Stimulated activated CD8-positive, alpha-beta memory T cell treated with anti-CD3 and anti-CD28 coated beads, Interleukin-4, amount 100 ng/mL, for 24 hours (primary cell): ENCODE measurements around the gene LHFPL4.
"Not testable (repeated sequence)": the region's sequence is repeated elsewhere in the genome, so short reads cannot be mapped to it uniquely, and the experiment has no call there.

Experiments used
- DNase-seq: peaks from one replicate; pipeline ENCODE4 v3.0.0-alpha.2; 2020; ENCODE audit warnings: low read depth

Gene LHFPL4

DNA sequence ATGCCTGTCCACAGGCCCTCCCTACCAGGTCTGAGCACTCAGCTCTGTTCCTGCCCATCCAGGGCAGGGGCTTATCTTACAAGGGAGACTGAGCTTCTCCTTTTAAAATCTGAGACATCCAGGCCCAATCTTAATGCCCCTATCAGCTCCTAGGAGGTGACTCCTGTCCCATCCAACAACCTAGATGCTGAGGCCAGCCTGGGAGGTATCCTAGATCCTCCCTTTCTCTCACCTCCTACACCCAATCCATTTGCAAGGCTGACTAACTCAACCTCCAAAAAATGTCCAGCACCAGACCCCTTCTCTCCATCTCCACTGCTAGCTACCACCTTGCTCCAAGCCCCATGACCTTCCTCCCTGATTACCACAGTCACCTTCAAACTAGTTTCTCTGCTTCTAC is 17.4 kb downstream of the LHFPL4 start:
- no peak for DNase-seq

DNA sequence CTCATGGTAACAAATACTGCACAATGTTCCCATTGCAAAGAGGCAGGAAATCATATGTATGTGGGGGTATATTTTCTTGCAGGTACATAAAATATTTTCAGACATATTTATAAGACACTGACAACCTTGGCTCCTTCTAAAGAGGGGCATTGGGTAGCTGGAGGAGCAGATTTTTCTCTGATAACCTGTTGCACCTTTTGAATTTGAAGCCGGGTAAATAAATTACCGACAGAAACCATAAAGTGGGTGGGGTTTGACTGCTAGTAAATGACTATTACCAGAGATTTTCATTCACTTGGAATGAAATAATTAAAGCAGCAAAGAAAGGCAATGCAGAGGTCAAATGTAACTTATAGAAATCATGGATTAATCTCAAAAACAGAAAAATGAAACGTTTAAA is 19.2 kb downstream of the LHFPL4 start:
- DNase-seq: no peak

- no peak for DNase-seq
Observed at GRCh38 chr3:9525078-9525477, 28.5 kb downstream of the LHFPL4 start.

DNA sequence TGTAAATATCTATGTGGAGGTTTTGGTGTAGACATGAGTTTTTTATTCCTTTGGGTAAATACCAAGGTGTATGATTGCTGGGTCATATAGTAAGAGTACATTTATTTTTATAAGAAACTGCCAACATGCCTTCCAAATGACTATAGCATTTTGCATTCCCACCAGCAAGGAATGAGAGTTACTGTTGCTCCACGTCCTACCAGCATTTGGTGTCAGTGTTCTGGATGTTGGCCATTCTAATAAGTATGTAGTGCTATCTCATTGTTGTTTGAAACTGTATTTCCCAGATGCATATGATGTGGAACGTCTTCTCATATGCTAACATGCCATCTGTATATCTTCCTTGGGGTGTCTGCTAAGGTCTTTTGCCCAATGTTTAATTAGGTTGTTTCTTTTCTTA is 38.7 kb downstream of the LHFPL4 start:
- DNase-seq: no peak

GRCh38 chr3:9514306-9514705 is 39.3 kb downstream of the LHFPL4 start:
- DNase-seq: no peak

- no peak for DNase-seq
Observed at GRCh38 chr3:9512456-9513045, 41.1 kb downstream of the LHFPL4 start.

- no peak for DNase-seq
Observed at GRCh38 chr3:9508781-9509180, 44.8 kb downstream of the LHFPL4 start.

- no peak for DNase-seq
Observed at GRCh38 chr3:9507586-9508578, 45.7 kb downstream of the LHFPL4 start.

GRCh38 chr3:9503283-9503682 is 50.3 kb downstream of the LHFPL4 start:
- DNase-seq: peak; percentile 51

GRCh38 chr3:9501226-9501625 is 52.4 kb downstream of the LHFPL4 start:
- no peak for DNase-seq

- DNase-seq: peak; percentile 52
Observed at GRCh38 chr3:9500108-9501050, 53.2 kb downstream of the LHFPL4 start.

DNA sequence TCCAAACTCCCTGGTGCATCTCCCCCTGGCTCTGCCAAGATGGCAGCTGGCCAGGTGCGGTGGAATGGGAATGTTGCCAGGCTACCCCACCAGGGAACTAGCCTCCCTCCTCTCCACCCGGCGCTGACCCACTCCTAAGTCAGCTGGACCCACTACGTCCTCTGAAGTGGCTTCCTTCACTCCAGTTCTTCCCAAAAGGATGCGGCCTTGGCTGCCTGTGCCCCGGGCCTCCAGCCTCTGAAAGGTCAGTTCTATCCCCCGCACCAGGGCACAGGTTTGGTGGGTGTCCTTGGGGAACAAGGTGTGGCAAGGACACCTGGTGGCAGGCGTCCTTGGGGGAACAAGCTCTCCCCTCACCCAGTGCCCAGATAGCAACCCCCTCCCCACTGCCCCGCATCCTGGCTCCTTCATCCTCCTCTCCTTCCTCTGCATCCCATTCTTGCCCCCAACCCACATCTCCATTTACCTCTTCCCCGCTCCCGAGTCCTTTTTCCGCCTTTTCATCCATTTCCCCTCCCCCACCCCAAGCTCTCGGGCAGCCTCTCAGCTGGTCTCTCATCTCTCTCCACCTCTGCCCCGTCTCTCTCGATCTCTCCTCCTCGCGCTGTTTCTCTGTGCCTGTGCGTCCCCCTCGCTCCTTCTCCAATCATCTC is 54.0 kb downstream of the LHFPL4 start:
- DNase-seq: no peak

- no peak for DNase-seq
Observed at GRCh38 chr3:9498781-9499180, 54.8 kb downstream of the LHFPL4 start.

DNA sequence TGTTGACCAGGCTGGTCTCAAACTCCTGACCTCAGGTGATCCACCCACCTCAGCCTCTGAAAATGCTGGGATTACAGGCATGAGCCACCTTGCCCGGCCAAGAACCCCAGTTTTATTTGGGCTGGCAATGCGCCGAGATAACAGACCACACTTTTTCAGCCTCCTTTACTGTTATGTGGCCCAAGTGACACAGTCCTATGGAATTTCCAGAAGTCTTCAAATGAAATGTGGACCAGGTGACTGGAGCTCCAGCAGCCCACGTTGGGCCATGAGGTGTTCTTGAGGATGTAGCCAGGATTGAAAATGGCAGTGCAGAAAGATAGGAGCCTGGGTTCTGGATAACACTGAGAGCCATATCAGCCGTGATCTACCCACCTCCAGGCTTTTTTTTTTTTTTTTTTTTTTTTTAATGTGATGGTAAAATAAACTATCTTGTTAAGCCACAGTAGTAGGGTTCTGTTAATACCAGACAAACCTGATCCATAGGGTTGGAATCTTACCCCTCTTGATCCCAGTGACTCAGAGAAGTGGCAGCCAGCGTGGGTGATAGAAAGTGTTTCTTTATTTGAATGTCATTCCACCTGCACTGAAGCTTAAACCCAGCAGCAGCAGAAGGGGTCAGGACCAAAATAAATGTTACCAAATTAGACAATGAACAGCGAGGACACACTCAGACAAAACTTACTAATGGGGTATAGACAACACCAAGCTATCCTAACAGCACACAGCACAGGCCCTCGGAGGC is 55.6 kb downstream of the LHFPL4 start:
- no peak for DNase-seq

DNA sequence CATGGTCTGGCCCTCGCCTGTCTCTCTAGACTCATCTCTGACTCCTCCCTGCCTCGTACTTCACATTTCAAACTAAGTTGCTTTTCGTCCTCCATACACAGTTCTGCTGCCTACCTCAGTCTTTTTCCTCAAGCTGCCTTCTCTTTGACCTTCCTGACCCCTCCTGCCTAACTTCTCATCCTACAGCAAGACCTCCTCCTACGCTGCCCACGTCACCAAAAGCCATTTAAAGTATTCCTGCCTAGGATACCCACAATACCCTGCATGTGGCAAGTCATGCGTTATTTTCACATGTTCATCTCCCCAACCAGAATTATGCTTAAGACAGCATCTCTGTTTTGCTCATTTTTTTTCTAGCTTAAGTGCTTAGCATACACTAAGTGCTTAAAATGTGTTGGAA is 56.7 kb downstream of the LHFPL4 start:
- no peak for DNase-seq

DNA sequence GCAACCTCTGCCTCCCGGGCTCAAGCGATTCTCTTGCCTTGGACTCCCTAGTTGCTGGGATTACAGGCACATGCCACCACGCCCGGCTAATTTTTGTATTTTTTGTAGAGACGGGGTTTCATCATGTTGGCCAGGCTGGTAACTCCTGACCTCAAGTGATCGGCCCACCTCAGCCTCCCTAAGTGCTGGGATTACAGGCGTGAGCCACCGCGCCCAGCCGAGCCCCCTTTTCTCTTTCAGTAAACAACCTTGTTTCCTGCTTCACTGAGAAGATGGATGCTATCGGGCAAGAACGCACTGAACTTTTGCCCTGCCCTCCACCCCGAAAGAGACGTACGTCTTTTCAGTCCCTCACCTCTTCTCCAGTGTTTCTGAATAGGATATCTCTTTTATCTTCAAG is 59.6 kb downstream of the LHFPL4 start:
- not testable (repeated sequence) for DNase-seq

- no peak for DNase-seq
Observed at GRCh38 chr3:9491506-9491905, 62.1 kb downstream of the LHFPL4 start.

- no peak for DNase-seq
Observed at GRCh38 chr3:9485248-9485647, 68.4 kb downstream of the LHFPL4 start.

DNA sequence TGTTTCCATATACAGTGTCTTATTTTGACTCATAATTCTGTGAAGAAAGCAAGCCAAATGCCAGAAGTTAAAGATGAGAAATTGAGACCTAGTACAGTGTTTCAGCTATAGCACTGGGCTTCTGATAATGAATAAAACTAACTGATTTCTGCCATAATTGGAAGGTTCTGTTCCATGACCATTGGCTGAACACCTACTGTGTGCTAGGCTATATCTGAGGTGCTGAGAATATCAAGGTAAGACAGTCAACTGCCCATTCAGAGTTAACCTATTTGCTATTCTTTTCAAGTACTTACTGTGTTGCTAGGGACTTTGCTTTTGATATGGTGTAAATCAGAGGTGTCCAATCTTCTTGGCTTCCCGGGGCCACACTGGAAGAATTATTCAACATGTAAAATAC is 73.4 kb downstream of the LHFPL4 start:
- no peak for DNase-seq

DNA sequence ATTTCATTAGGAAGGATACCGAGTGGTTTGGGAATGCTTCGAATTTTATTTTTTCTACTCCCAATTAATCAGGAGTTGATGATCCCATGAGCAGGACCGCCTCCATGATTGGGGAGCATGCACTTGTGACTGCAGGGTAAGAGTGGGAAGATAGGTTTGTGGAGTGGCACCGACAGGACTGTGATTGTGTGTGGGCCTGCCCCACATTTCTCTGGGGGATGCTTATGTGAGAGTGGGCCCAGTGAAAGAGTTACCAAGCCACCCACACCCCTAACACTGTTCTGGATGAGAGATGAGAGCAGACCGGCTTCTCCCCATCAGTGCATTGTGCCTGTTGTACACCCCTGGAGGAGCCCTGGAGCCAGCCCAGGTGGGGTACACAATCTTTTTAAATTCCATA is 76.7 kb downstream of the LHFPL4 start:
- no peak for DNase-seq

- DNase-seq: no peak
Observed at GRCh38 chr3:9474482-9474881, 79.1 kb downstream of the LHFPL4 start.
